Immature natural killer cell (primary cell): ENCODE data around the gene ZBTB20. TPM values are rescaled to one million over a fixed set of nuclear protein-coding genes. Genes with fewer than 3 reads are reported as not detected.

Experiments
- DNase-seq, 3 donors: peaks; one replicate each; pipeline ENCODE4 v3.0.0; 2022; ENCODE audit warnings: mixed read lengths in 1 of 3
- H3K27ac Mint-ChIP-seq, 6 donors: one replicate each; pipeline ENCODE4 v1.8.0; 2020; ENCODE audit warnings: mixed read lengths in 6 of 6, mild to moderate bottlenecking in 5 of 6, inconsistent platforms in 4 of 6, moderate library complexity in 3 of 6
- H3K27me3 Mint-ChIP-seq, 3 donors: one replicate each; pipeline ENCODE4 v1.8.0; 2020 to 2021; ENCODE audit warnings: low read depth in 3 of 3, mild to moderate bottlenecking in 3 of 3, mixed read lengths in 3 of 3, moderate library complexity in 3 of 3, inconsistent platforms in 1 of 3
- H3K36me3 Mint-ChIP-seq, 3 donors: one replicate each; pipeline ENCODE4 v1.8.0; 2020; ENCODE audit warnings: mixed read lengths in 3 of 3, inconsistent platforms in 2 of 3, mild to moderate bottlenecking in 2 of 3
- H3K4me1 Mint-ChIP-seq, 2 donors: one replicate each; pipeline ENCODE4 v1.8.0; 2020; ENCODE audit warnings: inconsistent platforms in 2 of 2, mild to moderate bottlenecking in 2 of 2, mixed read lengths in 2 of 2, moderate library complexity in 1 of 2
- H3K4me3 Mint-ChIP-seq, 5 donors: one replicate each; pipeline ENCODE4 v1.8.0; 2020; ENCODE audit warnings: mild to moderate bottlenecking in 5 of 5, mixed read lengths in 5 of 5, inconsistent platforms in 3 of 5, moderate library complexity in 3 of 5
- H3K9me3 Mint-ChIP-seq, 6 donors: one replicate each; pipeline ENCODE4 v1.8.0; 2020; ENCODE audit warnings: mild to moderate bottlenecking in 6 of 6, mixed read lengths in 6 of 6, inconsistent platforms in 4 of 6, moderate library complexity in 3 of 6
- polyA plus RNA-seq, 3 donors: library from polyadenylated mRNA; unstranded; fragments of 300-500 nt; fragmentation: Illumina TruSeq; gene quantifications; one replicate each; pipeline ENCODE4 v1.2.3, GENCODE V29; 2021

Gene ZBTB20
- polyA plus RNA-seq, 3 donors from 2014 or later: 7.2 to 21.3 (median 16.5) TPM

DNA sequence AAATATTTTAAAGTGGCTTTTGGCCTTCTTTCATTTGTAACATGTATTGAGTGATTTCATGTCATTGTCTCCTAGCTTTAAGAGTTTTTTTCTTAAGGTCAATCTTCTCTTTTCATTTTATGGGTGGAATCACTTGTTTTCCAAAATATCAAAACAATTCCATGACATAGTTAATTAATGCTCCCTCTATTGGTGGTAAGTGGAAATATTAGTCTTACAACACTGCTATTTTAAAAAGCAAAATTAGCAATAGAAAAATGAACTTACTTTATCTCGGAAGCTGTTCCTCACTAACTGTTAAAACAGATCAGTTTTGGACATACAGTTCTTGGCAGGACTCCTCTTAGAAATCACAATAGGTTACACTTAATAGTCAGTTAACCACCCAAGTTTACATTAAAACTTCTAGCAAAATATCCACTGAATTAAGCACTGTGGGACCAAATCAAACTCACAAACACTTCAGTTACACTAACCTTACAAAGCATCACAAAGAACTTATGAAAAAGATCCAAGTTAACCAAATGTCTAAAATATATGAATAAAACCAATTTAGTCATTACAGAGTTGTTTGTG is 810.9 kb downstream of the ZBTB20 start:
- peak overlapping the region in 3 of 6 donors; percentile 36 to 46 (median 40) for H3K27ac Mint-ChIP-seq
- no peak overlapping the region for H3K4me3 Mint-ChIP-seq
- H3K9me3 Mint-ChIP-seq: no peaks in the 10 kb centered on the region
- H3K4me1 Mint-ChIP-seq: peaks cover 42 to 72% of the 10 kb centered on the region in 2 donors
- peaks cover 7 to 13% (median 8%) of the 10 kb centered on the region in 3 donors for H3K36me3 Mint-ChIP-seq
- peaks cover 0 to 7% (median 3%) of the 10 kb centered on the region in 3 donors for H3K27me3 Mint-ChIP-seq
- DNase-seq: no peak

DNA sequence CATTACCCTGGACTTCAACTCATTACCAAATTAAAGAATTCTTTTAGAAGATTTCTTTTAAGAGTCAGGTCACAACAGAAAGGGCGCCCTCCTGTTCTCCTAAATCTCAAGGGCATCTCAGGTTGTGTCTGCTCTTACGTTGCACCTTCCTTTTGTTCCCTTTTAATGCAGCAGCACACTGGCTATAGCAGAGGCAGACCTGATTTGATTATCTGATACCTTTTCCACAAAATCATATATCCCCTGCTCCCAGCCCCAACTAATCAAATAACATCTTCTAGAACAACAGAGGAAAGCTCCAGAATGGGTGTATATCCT is 813.2 kb downstream of the ZBTB20 start:
- Mint-ChIP-seq H3K27me3 (peaks cover 0 to 5% (median 3%) of the 10 kb centered on the region in 3 donors), H3K9me3 (no peaks in the 10 kb centered on the region), H3K4me3 (no peak overlapping the region), H3K36me3 (peaks cover 9 to 16% (median 10%) of the 10 kb centered on the region in 3 donors), H3K4me1 (peaks cover 40 to 64% of the 10 kb centered on the region in 2 donors), H3K27ac (peak overlapping the region in 2 of 6 donors; percentile 67 to 89)
- no peak for DNase-seq

DNA sequence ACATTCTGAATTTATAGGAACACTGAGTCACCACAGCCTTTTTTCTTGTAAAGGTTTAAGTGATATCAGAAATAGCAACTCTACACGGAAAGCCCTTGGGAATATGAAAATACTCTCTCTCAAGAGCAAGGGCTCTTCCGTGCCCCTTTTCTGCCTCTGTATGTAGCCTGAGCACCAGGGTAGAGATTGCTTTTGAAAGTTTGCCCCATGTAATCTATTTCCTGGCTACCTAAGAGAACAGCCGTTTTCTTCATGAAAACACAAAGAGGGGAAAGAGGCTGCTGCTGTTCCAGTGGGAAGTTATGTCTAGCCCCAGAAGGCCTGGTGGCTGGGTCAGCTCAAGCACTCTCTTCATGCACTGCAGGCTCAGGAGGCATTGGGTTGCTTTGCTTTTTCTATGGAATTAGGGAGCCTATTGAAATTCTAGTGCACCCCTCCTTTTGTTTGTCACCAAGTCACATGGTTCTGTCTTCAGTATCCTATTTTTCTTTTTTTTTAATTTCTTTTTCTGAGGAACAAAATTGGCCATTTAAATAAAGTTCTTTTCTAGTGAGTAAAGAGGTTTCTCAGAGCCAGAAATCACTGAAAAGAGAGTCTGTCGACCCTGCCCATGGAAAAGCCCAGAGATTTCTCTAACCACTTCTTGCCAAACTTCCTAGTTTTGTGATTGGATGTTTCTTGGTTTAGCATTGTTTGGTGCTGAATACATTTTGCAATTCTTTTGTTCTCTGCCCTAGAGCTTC is 813.7 kb downstream of the ZBTB20 start:
- H3K36me3 Mint-ChIP-seq: peaks cover 7 to 15% (median 14%) of the 10 kb centered on the region in 3 donors
- H3K9me3 Mint-ChIP-seq: no peaks in the 10 kb centered on the region
- H3K4me3 Mint-ChIP-seq: peak overlapping the region in 1 of 5 donors; percentile 12
- H3K4me1 Mint-ChIP-seq: peaks cover 41 to 64% of the 10 kb centered on the region in 2 donors
- peaks cover 0 to 3% (median 0%) of the 10 kb centered on the region in 3 donors for H3K27me3 Mint-ChIP-seq
- peak overlapping the region in 5 of 6 donors; percentile 31 to 89 (median 67) for H3K27ac Mint-ChIP-seq
- DNase-seq: no peak

DNA sequence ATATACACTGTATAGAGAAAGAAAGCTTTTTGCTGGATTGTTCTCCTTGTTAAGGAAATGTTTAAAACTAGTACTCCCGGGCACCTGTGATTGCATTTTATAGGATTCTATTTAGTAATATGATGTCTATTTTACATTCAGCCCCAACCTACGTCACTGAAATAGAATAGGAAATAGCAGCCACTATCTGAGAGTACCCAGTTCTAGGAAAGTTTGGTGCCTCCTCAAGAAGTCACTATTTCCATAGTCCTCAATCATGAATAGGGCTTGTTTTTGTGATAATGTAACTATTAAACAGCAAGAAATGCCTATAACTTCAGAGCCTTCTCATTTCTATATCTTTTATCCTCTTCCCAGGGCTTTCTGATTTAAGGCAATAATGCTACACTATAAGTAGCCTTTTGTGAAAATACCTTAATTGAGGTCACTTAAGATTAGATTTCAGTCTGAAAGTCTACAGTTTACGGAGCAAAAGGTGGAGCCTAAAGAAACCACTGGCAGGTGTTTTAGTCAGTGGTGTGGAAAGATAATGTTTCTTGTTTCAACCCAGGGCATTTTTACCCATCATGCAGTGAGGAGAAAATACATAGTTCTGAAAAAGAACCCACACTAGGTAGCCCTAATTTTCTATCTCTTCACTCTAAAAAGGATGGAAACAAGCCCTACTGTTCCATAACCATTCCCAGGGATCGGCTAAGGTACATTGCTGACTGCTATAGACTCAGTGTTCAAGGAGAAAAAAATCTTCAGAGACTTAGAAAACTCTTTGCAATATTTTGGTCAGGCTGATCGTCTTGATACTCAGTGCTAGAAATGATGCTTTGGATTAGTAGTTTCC is 814.5 kb downstream of the ZBTB20 start:
- peak overlapping the region; percentile 31 to 89 (median 74) for H3K27ac Mint-ChIP-seq
- H3K36me3 Mint-ChIP-seq: peaks cover 7 to 15% (median 14%) of the 10 kb centered on the region in 3 donors
- no peaks in the 10 kb centered on the region for H3K9me3 Mint-ChIP-seq
- peaks cover 0 to 3% (median 2%) of the 10 kb centered on the region in 3 donors for H3K27me3 Mint-ChIP-seq
- DNase-seq: no peak
- peaks cover 39 to 65% of the 10 kb centered on the region in 2 donors for H3K4me1 Mint-ChIP-seq
- H3K4me3 Mint-ChIP-seq: peak overlapping the region in 1 of 5 donors; percentile 49

DNA sequence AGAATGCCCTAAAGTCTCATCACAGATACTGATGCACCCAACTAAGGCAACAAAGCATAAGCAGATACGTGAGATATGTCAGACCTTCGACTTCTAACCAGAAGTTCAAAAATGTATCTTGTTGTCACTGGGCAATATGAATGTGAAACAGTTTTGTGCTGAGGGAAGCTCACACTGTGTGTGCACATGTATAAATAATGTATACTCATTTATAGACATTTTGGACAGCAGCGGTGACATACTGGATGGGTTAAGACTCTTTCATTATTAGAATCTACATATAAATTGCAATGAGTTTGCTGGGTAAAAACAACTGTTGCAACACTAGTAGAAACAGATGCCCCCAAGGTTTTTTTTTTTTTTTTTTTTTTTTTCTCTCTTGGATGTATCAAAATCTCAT is 815.4 kb downstream of the ZBTB20 start:
- peaks cover 0 to 4% (median 3%) of the 10 kb centered on the region in 3 donors for H3K27me3 Mint-ChIP-seq
- peaks cover 7 to 15% (median 14%) of the 10 kb centered on the region in 3 donors for H3K36me3 Mint-ChIP-seq
- H3K4me1 Mint-ChIP-seq: peaks cover 47 to 67% of the 10 kb centered on the region in 2 donors
- no peak for DNase-seq
- no peaks in the 10 kb centered on the region for H3K9me3 Mint-ChIP-seq
- H3K4me3 Mint-ChIP-seq: no peak overlapping the region
- peak overlapping the region in 3 of 6 donors; percentile 72 to 89 (median 84) for H3K27ac Mint-ChIP-seq

DNA sequence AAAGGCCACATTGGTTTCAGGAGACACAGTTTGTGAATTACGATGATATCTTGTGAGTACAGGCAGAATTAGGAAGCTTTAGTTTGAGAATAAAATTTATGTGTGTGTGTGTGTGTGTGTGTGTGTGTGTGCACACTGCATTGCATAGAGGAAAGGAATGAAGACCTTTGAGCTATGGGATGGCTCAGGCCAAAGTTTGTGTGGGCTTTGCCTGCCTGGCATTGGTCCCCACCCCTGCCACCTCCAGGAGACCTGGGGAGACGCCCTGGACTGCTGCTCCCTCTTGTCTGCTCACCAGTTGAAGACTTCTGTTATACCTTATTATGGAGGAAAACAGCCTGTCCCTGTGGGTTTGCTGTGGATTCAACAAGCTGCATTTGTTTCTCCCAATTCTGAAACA is 816.1 kb downstream of the ZBTB20 start:
- DNase-seq: no peak
- Mint-ChIP-seq H3K27me3 (peaks cover 0 to 4% (median 3%) of the 10 kb centered on the region in 3 donors), H3K36me3 (peaks cover 4 to 15% (median 14%) of the 10 kb centered on the region in 3 donors), H3K9me3 (no peaks in the 10 kb centered on the region), H3K4me1 (peaks cover 43 to 66% of the 10 kb centered on the region in 2 donors), H3K4me3 (no peak overlapping the region), H3K27ac (peak overlapping the region in 1 of 6 donors; percentile 66)

DNA sequence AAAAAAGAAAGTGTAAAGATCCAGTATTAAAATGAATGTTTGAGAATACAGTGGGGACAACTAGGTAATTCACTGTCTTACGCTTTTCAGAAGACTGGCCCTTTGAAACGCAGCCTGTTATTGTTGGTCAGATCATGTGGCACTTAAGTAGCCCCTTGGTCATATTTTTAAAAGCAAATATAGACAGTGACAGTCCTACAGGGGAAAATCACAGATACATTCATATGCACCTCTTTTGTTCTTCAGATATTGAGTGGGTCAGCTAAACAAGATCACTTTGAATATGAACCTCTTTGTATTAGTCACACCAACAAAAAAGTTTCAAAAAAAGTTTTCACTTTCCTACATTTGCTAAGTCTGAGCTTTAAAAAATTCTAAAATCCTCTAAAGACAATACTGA is 817.3 kb downstream of the ZBTB20 start:
- DNase-seq: no peak
- Mint-ChIP-seq H3K9me3 (no peaks in the 10 kb centered on the region), H3K27me3 (peaks cover 0 to 4% (median 1%) of the 10 kb centered on the region in 3 donors), H3K36me3 (peaks cover 3 to 15% (median 14%) of the 10 kb centered on the region in 3 donors), H3K4me3 (no peak overlapping the region), H3K27ac (peak overlapping the region in 1 of 6 donors; percentile 29), H3K4me1 (peaks cover 42 to 59% of the 10 kb centered on the region in 2 donors)

DNA sequence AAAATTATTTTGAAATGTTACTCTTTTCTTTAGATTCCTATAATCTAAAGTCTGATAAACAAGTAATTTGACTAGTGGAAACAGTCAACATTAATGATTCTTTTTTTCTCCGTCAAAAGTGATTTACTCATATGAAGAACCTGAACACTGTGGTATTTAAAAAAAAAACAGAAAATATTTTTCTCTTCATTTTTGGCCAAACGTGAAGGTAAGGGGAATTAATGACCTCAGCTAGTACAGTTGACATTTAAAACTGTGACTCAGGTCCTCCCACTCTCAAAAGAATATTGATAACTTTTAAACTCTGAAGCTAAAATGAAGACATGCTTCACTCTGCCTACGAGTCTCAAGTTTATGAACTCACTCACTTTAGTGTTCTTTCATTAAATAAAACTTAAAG is 818.7 kb downstream of the ZBTB20 start:
- H3K36me3 Mint-ChIP-seq: peaks cover 3 to 15% (median 14%) of the 10 kb centered on the region in 3 donors
- H3K4me3 Mint-ChIP-seq: no peak overlapping the region
- peaks cover 53 to 67% of the 10 kb centered on the region in 2 donors for H3K4me1 Mint-ChIP-seq
- no peak for DNase-seq
- H3K27ac Mint-ChIP-seq: peak overlapping the region in 4 of 6 donors; percentile 9 to 60 (median 32)
- H3K27me3 Mint-ChIP-seq: peaks cover 0 to 4% (median 1%) of the 10 kb centered on the region in 3 donors
- H3K9me3 Mint-ChIP-seq: peaks cover 0 to 2% (median 0%) of the 10 kb centered on the region in 6 donors

DNA sequence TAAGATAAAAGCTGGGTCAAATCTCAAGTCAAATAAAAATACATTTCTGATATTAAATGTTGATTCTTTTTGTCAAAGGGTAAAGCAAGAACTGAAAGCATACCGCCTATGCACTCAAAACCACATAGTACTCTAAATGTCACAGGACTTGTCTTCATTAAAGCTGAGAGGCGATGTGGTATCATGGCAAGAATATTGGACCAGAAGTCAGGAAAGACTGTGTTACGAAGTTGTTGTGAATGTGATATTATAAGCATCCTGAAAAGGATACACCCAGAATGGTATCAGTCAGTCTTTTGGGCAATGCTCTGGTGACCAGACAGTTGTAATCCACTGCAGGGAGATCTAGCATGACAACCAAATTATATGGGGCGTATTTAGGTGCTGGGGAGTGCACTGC is 819.4 kb downstream of the ZBTB20 start:
- peak overlapping the region; percentile 55 to 81 (median 68) for H3K27ac Mint-ChIP-seq
- H3K36me3 Mint-ChIP-seq: peaks cover 3 to 15% (median 14%) of the 10 kb centered on the region in 3 donors
- H3K27me3 Mint-ChIP-seq: peaks cover 0 to 4% (median 0%) of the 10 kb centered on the region in 3 donors
- peaks cover 52 to 67% of the 10 kb centered on the region in 2 donors for H3K4me1 Mint-ChIP-seq
- H3K9me3 Mint-ChIP-seq: peaks cover 0 to 2% (median 0%) of the 10 kb centered on the region in 6 donors
- peak overlapping the region in 4 of 5 donors; percentile 6 to 51 (median 43) for H3K4me3 Mint-ChIP-seq
- no peak for DNase-seq

DNA sequence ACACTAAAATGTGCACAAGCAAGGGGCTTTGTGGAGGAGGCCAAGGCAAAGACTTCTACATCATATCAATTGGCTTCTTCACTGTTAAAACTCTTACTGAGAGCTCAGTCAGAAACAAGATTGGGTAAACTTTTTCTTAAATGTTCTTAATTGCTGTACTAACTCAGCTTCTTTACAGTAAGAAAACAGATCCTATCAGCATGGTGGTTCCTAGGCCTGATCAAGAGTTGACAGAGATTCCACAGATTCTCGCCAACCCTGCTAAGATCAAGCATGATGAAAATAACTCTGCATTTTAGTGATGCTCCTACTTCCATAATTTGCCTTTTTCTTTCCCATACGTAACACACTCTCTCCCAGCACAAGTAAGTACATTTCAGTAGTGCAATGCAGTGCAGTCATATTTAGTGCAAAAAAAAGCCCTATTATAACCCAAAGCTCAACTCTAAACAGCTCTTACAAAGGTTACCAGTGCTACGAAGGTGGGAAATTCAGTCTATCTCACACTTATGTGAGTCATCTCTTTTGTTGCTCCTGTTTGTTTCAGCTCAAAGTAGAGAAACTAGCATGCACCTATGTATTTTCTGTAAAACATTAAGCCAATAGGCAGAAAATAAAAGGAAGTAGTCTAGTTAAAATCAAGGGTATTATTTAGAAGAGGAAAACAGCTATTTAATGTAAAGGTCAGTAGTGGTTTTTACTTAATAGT is 823.4 kb downstream of the ZBTB20 start:
- Mint-ChIP-seq H3K4me3 (peak overlapping the region; percentile 11 to 75 (median 18)), H3K36me3 (peaks cover 3 to 6% (median 4%) of the 10 kb centered on the region in 3 donors), H3K27me3 (peaks cover 0 to 5% (median 0%) of the 10 kb centered on the region in 3 donors), H3K9me3 (peaks cover 0 to 2% (median 0%) of the 10 kb centered on the region in 6 donors), H3K27ac (peak overlapping the region; percentile 75 to 93 (median 86)), H3K4me1 (peaks cover 46 to 74% of the 10 kb centered on the region in 2 donors)
- peak in 1 of 3 donors; percentile 42 for DNase-seq

DNA sequence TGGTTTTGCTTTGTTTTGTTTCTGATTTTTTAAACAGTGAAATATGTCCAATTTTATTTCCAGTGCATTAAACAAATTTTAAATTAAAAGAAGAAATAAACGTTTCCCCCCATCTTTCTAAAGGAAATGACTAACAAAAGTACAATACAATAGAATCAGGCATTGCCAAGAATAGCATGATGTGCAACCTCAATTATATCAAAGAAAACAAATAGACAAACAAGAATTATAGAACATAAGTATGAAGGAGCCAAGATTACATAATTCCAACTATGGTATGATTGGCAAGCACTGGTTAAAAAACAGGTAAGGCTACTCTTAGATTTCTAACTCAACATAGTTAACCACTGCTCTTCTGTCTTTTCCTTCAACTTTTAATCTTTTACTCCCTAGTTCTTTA is 826.8 kb downstream of the ZBTB20 start:
- H3K4me1 Mint-ChIP-seq: peaks cover 54 to 82% of the 10 kb centered on the region in 2 donors
- peak overlapping the region in 1 of 6 donors; percentile 74 for H3K27ac Mint-ChIP-seq
- no peak overlapping the region for H3K4me3 Mint-ChIP-seq
- no peak for DNase-seq
- peaks cover 4 to 8% (median 7%) of the 10 kb centered on the region in 3 donors for H3K36me3 Mint-ChIP-seq
- H3K27me3 Mint-ChIP-seq: peaks cover 0 to 1% (median 0%) of the 10 kb centered on the region in 3 donors
- H3K9me3 Mint-ChIP-seq: peaks cover 0 to 2% (median 0%) of the 10 kb centered on the region in 6 donors

DNA sequence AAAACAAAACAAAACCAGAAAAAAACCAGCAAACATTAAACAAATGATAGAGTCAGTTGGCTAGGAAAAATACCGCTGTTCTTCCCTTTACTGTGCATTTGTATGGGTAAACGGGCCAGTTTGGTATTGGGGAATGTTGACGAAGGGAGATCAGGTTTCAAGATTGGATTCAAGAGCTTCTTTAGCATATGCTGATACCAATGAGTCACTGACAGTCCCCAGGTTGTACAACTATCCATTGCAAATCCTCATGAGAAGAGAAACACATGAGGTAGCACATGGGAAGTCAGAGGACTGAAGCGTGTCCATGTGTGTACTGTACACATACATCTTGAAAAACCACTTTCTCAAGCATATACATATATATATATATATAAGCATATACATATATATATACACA is 827.6 kb downstream of the ZBTB20 start:
- no peak for DNase-seq
- peak overlapping the region in 1 of 6 donors; percentile 25 for H3K27ac Mint-ChIP-seq
- peaks cover 58 to 83% of the 10 kb centered on the region in 2 donors for H3K4me1 Mint-ChIP-seq
- H3K9me3 Mint-ChIP-seq: peaks cover 0 to 2% (median 0%) of the 10 kb centered on the region in 6 donors
- H3K36me3 Mint-ChIP-seq: peaks cover 4 to 12% (median 6%) of the 10 kb centered on the region in 3 donors
- no peak overlapping the region for H3K4me3 Mint-ChIP-seq
- peaks cover 0 to 1% (median 0%) of the 10 kb centered on the region in 3 donors for H3K27me3 Mint-ChIP-seq
